Astrocyte (in vitro differentiated cells and primary cell): ENCODE data around the gene OR5V1.

Experiments
- CTCF ChIP-seq: IDR thresholded peaks from 2 replicates; pipeline ENCODE4 v1.5.1; 2011; ENCODE audit warnings: low read depth, mild to moderate bottlenecking, inconsistent platforms, low read length, moderate library complexity; ENCODE audit not compliant: insufficient read depth
- EZH2 ChIP-seq: IDR thresholded peaks from 2 replicates; pipeline ENCODE4 v1.6.1; 2012; ENCODE audit warnings: mild to moderate bottlenecking, low read length, inconsistent platforms; ENCODE audit not compliant: insufficient read depth

GRCh38 chr6:29403801-29404200 is 35.1 kb upstream of the OR5V1 start:
- TF ChIP-seq EZH2 (no peak), CTCF (no peak)
